GM12875 (cell line): Measurements from ENCODE around the gene HERC3.

Experiments used
- H3K4me3 ChIP-seq: one replicate; pipeline ENCODE4 v1.5.1; 2011; ENCODE audit warnings: low read depth, low read length, control low read depth
- TF ChIP-seq, protein P1 (sequence below): IDR thresholded peaks from 2 replicates; pipeline ENCODE4 v1.5.1; 2011; ENCODE audit warnings: low read depth, mild to moderate bottlenecking, control low read depth, inconsistent platforms, low read length, moderate library complexity, borderline replicate concordance; ENCODE audit not compliant: insufficient read depth

HERC3 gene

GRCh38 chr4:88722828-88723227 is 130.5 kb downstream of the HERC3 start:
- TF ChIP-seq, protein P1, sequence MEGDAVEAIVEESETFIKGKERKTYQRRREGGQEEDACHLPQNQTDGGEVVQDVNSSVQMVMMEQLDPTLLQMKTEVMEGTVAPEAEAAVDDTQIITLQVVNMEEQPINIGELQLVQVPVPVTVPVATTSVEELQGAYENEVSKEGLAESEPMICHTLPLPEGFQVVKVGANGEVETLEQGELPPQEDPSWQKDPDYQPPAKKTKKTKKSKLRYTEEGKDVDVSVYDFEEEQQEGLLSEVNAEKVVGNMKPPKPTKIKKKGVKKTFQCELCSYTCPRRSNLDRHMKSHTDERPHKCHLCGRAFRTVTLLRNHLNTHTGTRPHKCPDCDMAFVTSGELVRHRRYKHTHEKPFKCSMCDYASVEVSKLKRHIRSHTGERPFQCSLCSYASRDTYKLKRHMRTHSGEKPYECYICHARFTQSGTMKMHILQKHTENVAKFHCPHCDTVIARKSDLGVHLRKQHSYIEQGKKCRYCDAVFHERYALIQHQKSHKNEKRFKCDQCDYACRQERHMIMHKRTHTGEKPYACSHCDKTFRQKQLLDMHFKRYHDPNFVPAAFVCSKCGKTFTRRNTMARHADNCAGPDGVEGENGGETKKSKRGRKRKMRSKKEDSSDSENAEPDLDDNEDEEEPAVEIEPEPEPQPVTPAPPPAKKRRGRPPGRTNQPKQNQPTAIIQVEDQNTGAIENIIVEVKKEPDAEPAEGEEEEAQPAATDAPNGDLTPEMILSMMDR = no peak

DNA sequence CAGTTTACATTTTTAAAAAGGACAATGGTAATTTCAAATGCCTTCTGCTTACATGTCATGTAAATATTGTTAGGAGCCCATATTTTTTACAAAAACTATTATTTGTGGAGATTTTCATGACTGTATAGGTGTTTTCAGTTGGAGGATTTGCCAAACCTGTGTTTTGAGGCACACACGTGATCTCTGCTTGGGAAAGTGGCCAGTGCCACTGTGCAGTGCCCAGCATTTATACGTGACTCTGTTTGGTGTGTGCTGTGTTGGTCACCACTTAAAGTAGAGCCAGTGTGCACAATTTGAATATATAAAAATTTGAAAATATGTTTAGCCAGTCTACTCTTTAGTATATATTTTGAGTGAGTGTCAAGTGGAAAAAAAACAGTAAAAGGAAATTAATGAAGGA is 132.1 kb downstream of the HERC3 start:
- TF ChIP-seq, protein P1 = no peak

More at GRCh38 chr4:88722828-88723227, 130.5 kb downstream of the HERC3 start:
- H3K4me3 ChIP-seq = no peak overlapping the region

DNA sequence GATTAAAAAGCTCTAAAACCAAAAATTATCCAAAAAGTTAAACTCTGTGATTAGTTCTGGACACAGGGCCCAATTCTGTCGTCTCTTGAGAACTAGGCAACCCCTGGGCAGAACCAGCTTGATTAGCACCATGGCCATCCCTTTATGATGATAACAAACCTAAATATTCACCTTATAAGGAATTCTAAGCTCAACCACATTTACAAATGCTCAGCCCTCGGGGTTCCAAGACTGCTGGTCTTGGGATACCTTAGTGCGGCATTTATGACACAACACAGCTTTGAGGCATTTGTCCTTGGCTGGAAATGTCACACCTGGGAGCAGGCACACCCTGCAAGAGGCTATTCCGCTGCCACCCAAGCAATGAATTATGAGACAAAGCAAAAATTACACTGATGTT is 132.9 kb downstream of the HERC3 start:
- no peak overlapping the region for H3K4me3 ChIP-seq
- TF ChIP-seq, protein P1 = no peak

More for the DNA sequence above, 132.1 kb downstream of the HERC3 start:
- no peak overlapping the region for H3K4me3 ChIP-seq

DNA sequence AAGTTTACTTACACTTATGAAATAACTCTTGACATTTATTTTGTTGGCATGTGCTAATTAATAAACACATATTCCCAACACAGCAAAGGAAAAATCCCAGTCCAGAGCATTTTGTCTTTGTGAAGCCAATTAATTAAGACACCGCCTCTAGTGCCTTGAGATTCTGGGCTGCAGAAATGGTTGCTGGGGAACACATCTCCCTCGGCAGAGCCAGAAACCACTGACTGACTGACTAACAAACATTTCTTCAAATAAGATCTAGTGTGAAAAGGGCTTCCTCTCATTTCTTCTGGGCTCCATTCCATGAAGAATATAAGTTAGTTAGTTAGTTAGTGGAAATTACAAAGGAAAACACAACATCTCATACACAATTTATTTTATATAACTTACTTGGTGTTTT is 133.7 kb downstream of the HERC3 start:
- no peak overlapping the region for H3K4me3 ChIP-seq
- TF ChIP-seq, protein P1 = no peak

DNA sequence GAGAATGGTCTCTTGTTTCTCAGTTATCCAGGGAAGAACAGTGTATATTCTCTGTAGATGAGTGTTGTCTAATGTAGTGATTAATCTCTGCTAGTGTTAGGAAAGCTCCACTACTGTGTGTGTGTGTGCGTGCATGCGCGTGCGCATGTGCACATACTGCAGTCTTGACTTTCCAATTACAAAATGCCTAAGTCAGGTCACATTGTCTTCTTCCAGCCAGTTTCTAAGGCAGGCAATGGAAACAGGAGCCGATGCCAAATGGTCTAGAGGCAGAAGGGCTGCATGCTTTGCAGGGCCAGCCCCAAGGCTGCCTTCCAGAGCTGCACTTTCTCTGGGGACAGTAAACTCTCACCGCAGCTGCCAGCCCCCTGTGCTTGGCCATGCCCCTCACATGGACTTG is 135.9 kb downstream of the HERC3 start:
- H3K4me3 ChIP-seq = no peak overlapping the region
- TF ChIP-seq, protein P1 = no peak

- TF ChIP-seq, protein P1 = no peak
- H3K4me3 ChIP-seq = no peak overlapping the region
Measured at GRCh38 chr4:88729146-88729760, 137.0 kb downstream of the HERC3 start.

DNA sequence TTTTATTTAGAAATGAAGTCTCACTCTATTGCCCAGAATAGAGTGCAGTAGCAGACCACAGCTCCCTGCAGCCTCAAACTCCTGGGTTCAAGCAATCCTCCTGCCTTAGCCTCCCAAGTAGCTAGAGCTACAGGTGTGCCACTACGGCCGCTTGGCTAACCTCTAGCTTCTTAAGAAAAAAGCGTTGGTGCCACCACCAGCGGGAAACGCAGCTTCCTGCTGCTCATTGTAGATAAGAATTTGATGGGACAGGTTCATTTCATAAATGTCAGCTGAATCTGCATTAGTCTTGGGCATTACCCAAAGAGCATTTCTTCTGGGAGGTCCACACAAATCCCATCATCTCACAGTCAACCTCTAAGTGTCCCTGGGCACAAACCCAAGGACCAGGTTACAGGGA is 138.5 kb downstream of the HERC3 start:
- TF ChIP-seq, protein P1 = no peak
- H3K4me3 ChIP-seq = no peak overlapping the region
